CD4-positive, alpha-beta T cell treated with Interleukin-21 for 1 hour (primary cell): ENCODE measurements around the gene STMN1.

Experiments
- DNase-seq: peaks from one replicate; pipeline ENCODE4 v3.0.0-alpha.2; 2020

The STMN1 gene

GRCh38 chr1:25918615-25919014, 12.4 kb upstream of the STMN1 start:
- DNase-seq = no peak

- peak; percentile 30 for DNase-seq
These were observed 11.8 kb upstream of the STMN1 start for GRCh38 chr1:25917996-25918395.

- DNase-seq = no peak
These were observed 10.2 kb upstream of the STMN1 start for GRCh38 chr1:25916460-25916859.

GRCh38 chr1:25914074-25914995, 8.1 kb upstream of the STMN1 start:
- no peak for DNase-seq

- DNase-seq = no peak
These were observed 7.0 kb upstream of the STMN1 start for GRCh38 chr1:25913206-25913605.

GRCh38 chr1:25912076-25912831, 6.0 kb upstream of the STMN1 start:
- no peak for DNase-seq

- DNase-seq = no peak
These were observed 4.9 kb upstream of the STMN1 start for GRCh38 chr1:25911162-25911561.

- DNase-seq = no peak
These were observed 2.8 kb upstream of the STMN1 start for GRCh38 chr1:25909040-25909439.

GRCh38 chr1:25908161-25908560, 1.9 kb upstream of the STMN1 start:
- no peak for DNase-seq

- no peak for DNase-seq
These were observed 1.4 kb upstream of the STMN1 start for GRCh38 chr1:25907601-25908000.

GRCh38 chr1:25906644-25907300, 553 bp upstream of the STMN1 start:
- DNase-seq = peak; percentile 49

- DNase-seq = peak; percentile 93
These were observed 1.1 kb downstream of the STMN1 start for GRCh38 chr1:25904943-25905679.

- no peak for DNase-seq
These were observed 2.2 kb downstream of the STMN1 start for GRCh38 chr1:25903986-25904385.

- no peak for DNase-seq
These were observed 3.8 kb downstream of the STMN1 start for GRCh38 chr1:25902462-25902861.

GRCh38 chr1:25900219-25900618, 6.0 kb downstream of the STMN1 start:
- DNase-seq = no peak

- DNase-seq = no peak
These were observed 6.4 kb downstream of the STMN1 start for GRCh38 chr1:25899792-25900191.

GRCh38 chr1:25898223-25899015, 7.8 kb downstream of the STMN1 start:
- no peak for DNase-seq

GRCh38 chr1:25897754-25898153, 8.5 kb downstream of the STMN1 start:
- DNase-seq = no peak

GRCh38 chr1:25896266-25896665, 10.0 kb downstream of the STMN1 start:
- DNase-seq = no peak

- DNase-seq = peak; percentile 94
These were observed 10.7 kb downstream of the STMN1 start for GRCh38 chr1:25895365-25895990.

GRCh38 chr1:25893116-25893515, 13.1 kb downstream of the STMN1 start:
- DNase-seq = no peak
